Osteocyte (in vitro differentiated cells): ENCODE measurements around the gene SLC25A1. TPM values are rescaled to one million over a fixed set of nuclear protein-coding genes. Genes with fewer than 3 reads are reported as not detected.

ENCODE experiments used
- DNase-seq: peaks from one replicate; pipeline ENCODE4 v3.0.0; 2021; ENCODE audit warnings: mixed read lengths; ENCODE audit not compliant: unreplicated experiment; ENCODE audit errors: extremely low spot score
- H3K27ac Mint-ChIP-seq: one replicate; pipeline ENCODE4 v1.8.0; 2021; ENCODE audit warnings: mild to moderate bottlenecking, mixed read lengths; ENCODE audit not compliant: unreplicated experiment
- H3K27me3 Mint-ChIP-seq: one replicate; pipeline ENCODE4 v1.8.0; 2021; ENCODE audit warnings: mixed read lengths; ENCODE audit not compliant: unreplicated experiment
- H3K36me3 Mint-ChIP-seq: one replicate; pipeline ENCODE4 v1.8.0; 2021; ENCODE audit warnings: mixed read lengths; ENCODE audit not compliant: unreplicated experiment
- H3K4me1 Mint-ChIP-seq: one replicate; pipeline ENCODE4 v1.8.0; 2021; ENCODE audit warnings: mixed read lengths; ENCODE audit not compliant: unreplicated experiment
- H3K4me3 Mint-ChIP-seq: one replicate; pipeline ENCODE4 v1.8.0; 2021; ENCODE audit warnings: mild to moderate bottlenecking, moderate library complexity, mixed read lengths; ENCODE audit not compliant: unreplicated experiment
- H3K9me3 Mint-ChIP-seq: one replicate; pipeline ENCODE4 v1.8.0; 2021; ENCODE audit warnings: mixed read lengths; ENCODE audit not compliant: unreplicated experiment
- CTCF ChIP-seq: fragments of 200-600 bp; sonication (generic); IDR thresholded peaks from 2 replicates; pipeline ENCODE4 v1.5.0; 2021; ENCODE audit warnings: antibody characterized with exemption, mild to moderate bottlenecking, moderate library complexity
- total RNA-seq: library from RNA; stranded (reverse); gene quantifications from 2 replicates; pipeline ENCODE4 v1.2.1, GENCODE V29; 2021

Gene SLC25A1
- total RNA-seq, 1 donor from 2014 or later: 96.1 TPM

GRCh38 chr22:19131685-19132015 lies 46.9 kb downstream of the SLC25A1 start:
- H3K4me1 Mint-ChIP-seq: no peaks in the 10 kb centered on the region
- H3K27me3 Mint-ChIP-seq: no peaks in the 10 kb centered on the region
- H3K9me3 Mint-ChIP-seq: no peaks in the 10 kb centered on the region
- peaks cover 27% of the 10 kb centered on the region for H3K36me3 Mint-ChIP-seq
- H3K27ac Mint-ChIP-seq: no peak overlapping the region
- H3K4me3 Mint-ChIP-seq: no peak overlapping the region
- no peak for DNase-seq
- TF ChIP-seq CTCF: no peak

DNA sequence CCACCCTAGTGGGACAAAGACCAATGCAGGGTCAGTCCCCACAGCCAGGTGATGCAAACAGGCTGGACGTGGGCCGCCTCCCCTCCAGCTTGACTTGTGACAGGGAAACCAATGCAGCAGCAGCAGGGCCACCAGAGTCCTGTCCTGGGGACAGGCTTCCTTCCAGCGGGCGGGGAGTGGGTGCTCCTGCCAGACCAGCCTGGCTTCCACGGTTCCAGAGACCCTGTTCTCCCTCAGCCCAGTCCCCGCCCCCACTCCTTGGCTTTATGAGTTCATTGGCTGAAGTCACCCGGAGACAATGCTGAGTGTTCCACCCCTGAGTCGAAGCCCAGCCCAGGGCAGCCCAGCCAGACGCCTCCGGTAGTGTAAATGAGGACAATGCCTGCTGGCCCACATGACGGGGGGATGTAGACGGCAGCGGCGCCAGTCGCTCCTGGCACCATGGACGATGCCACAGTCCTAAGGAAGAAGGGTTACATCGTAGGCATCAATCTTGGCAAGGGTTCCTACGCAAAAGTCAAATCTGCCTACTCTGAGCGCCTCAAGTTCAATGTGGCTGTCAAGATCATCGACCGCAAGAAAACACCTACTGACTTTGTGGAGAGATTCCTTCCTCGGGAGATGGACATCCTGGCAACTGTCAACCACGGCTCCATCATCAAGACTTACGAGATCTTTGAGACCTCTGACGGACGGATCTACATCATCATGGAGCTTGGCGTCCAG lies 47.4 kb downstream of the SLC25A1 start, which contains the start of gene TSSK2:
Gene TSSK2 (plus strand): TSS at position 350 of the 726 bp plus-strand sequence. CDS start 92 bp downstream, at position 442.
- no peak for DNase-seq
- H3K4me1 Mint-ChIP-seq: no peaks in the 10 kb centered on the region
- TF ChIP-seq CTCF: no peak
- no peak within 1 kb of the TSS for H3K4me3 Mint-ChIP-seq
- H3K27ac Mint-ChIP-seq: no peak within 1 kb of the TSS
- H3K36me3 Mint-ChIP-seq: peaks cover 22% of the 10 kb centered on the region
- no peaks in the 10 kb centered on the region for H3K9me3 Mint-ChIP-seq
- H3K27me3 Mint-ChIP-seq: no peaks in the 10 kb centered on the region

DNA sequence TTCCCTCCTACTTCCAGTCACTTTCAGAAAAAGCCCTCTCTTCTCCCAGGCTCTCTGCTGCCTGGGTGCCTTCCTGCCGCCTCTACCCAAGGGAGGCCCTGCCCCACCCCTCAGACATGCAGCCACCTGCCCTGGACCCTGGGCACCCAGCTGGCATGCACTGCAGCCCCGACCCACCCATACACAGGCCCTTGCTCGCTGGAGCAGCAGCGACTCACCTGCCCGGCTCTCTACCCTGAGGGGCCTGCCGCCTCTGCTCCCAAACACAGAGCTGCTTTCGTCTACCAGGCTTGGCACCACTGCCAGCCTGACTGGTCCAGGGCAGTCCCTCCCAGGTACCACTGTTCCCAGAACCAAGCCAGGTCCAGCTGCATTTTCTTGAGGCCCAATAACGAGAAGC lies 48.7 kb downstream of the SLC25A1 start:
- H3K27ac Mint-ChIP-seq: no peak overlapping the region

GRCh38 chr22:19128946-19129727 lies 49.4 kb downstream of the SLC25A1 start:
- TF ChIP-seq CTCF: no peak
- Mint-ChIP-seq H3K9me3 (no peaks in the 10 kb centered on the region), H3K27ac (no peak overlapping the region), H3K27me3 (no peaks in the 10 kb centered on the region), H3K4me1 (no peaks in the 10 kb centered on the region), H3K36me3 (peaks cover 13% of the 10 kb centered on the region), H3K4me3 (no peak overlapping the region)
- no peak for DNase-seq

More for the DNA sequence above, 48.7 kb downstream of the SLC25A1 start:
- DNase-seq: no peak
- Mint-ChIP-seq H3K4me3 (no peak overlapping the region), H3K4me1 (no peaks in the 10 kb centered on the region), H3K27me3 (no peaks in the 10 kb centered on the region), H3K9me3 (no peaks in the 10 kb centered on the region), H3K36me3 (peaks cover 16% of the 10 kb centered on the region)
- TF ChIP-seq CTCF: no peak

GRCh38 chr22:19128009-19128401 lies 50.5 kb downstream of the SLC25A1 start:
- DNase-seq: no peak
- peaks cover 2% of the 10 kb centered on the region for H3K4me1 Mint-ChIP-seq
- no peak overlapping the region for H3K4me3 Mint-ChIP-seq
- no peak for TF ChIP-seq CTCF
- H3K27ac Mint-ChIP-seq: no peak overlapping the region
- no peaks in the 10 kb centered on the region for H3K27me3 Mint-ChIP-seq
- H3K36me3 Mint-ChIP-seq: peaks cover 5% of the 10 kb centered on the region
- no peaks in the 10 kb centered on the region for H3K9me3 Mint-ChIP-seq
